ENCODE data around the gene TNFRSF18.

TNFRSF18 gene

GRCh38 chr1:1162597-1163537, 43.5 kb downstream of the TNFRSF18 start:
- DNase-seq: no peak

GRCh38 chr1:1161683-1162079, 44.7 kb downstream of the TNFRSF18 start:
- no peak for DNase-seq

- DNase-seq: no peak
These were observed 45.2 kb downstream of the TNFRSF18 start for GRCh38 chr1:1161078-1161682.

GRCh38 chr1:1160281-1160930, 46.0 kb downstream of the TNFRSF18 start:
- DNase-seq: no peak

- peak; percentile 24 for DNase-seq
These were observed 48.3 kb downstream of the TNFRSF18 start for GRCh38 chr1:1157914-1158710.

- peak; percentile 48 for DNase-seq
These were observed 48.9 kb downstream of the TNFRSF18 start for GRCh38 chr1:1157426-1157913.

GRCh38 chr1:1157033-1157365, 49.4 kb downstream of the TNFRSF18 start:
- no peak for DNase-seq

GRCh38 chr1:1156140-1157032, 50.0 kb downstream of the TNFRSF18 start:
- no peak for DNase-seq

- no peak for DNase-seq
These were observed 51.1 kb downstream of the TNFRSF18 start for GRCh38 chr1:1155258-1155657.

GRCh38 chr1:1153874-1154273, 52.5 kb downstream of the TNFRSF18 start:
- DNase-seq: no peak
